HAP-1 (cell line): ENCODE data around the gene MADD.

Experiments used
- DNase-seq, 2 experiments: peaks; one replicate each; pipeline ENCODE4 v3.0.0-alpha.2; 2016 to 2020; ENCODE audit warnings: low spot score in 2 of 2
- H3K27me3 ChIP-seq: fragments of 250-450 bp; sonication (Bioruptor Pico); 2 replicates; pipeline ENCODE4 v1.5.1; 2020; ENCODE audit warnings: low read depth, mild to moderate bottlenecking, moderate library complexity
- H3K36me3 ChIP-seq: fragments of 250-450 bp; sonication (Bioruptor Pico); replicated peaks from 2 replicates; pipeline ENCODE4 v1.5.1; 2020; ENCODE audit warnings: mild to moderate bottlenecking
- H3K4me1 ChIP-seq: fragments of 250-450 bp; sonication (Bioruptor Pico); 2 replicates; pipeline ENCODE4 v1.5.1; 2020; ENCODE audit warnings: mild to moderate bottlenecking
- H3K4me3 ChIP-seq: fragments of 250-450 bp; sonication (Bioruptor Pico); 2 replicates; pipeline ENCODE4 v1.5.1; 2020; ENCODE audit warnings: mild to moderate bottlenecking, moderate library complexity
- H3K9me3 ChIP-seq: fragments of 250-450 bp; sonication (Bioruptor Pico); 2 replicates; pipeline ENCODE4 v1.5.1; 2020; ENCODE audit warnings: mild to moderate bottlenecking, moderate library complexity
- in situ Hi-C: fragments of 300-500 bp; cut with MboI; formaldehyde crosslinking; loops from 3 replicates; pipeline ENCODE4 v1.14.3; 2020; ENCODE audit warnings: low sequenced_read_pairs, inconsistent platforms, mixed read lengths

The MADD gene

GRCh38 chr11:47244448-47245350 lies 25.2 kb upstream of the MADD start:
- Histone ChIP-seq H3K27me3 (no peaks in the 10 kb centered on the region), H3K4me3 (no peak overlapping the region), H3K9me3 (no peaks in the 10 kb centered on the region), H3K36me3 (peaks cover 62% of the 10 kb centered on the region), H3K4me1 (peaks cover 11% of the 10 kb centered on the region)
- in situ Hi-C loops, result no loop called here
- DNase-seq, result no peak

GRCh38 chr11:47245611-47246357 lies 24.1 kb upstream of the MADD start:
- Histone ChIP-seq H3K4me3 (no peak overlapping the region), H3K9me3 (no peaks in the 10 kb centered on the region), H3K36me3 (peaks cover 51% of the 10 kb centered on the region), H3K27me3 (no peaks in the 10 kb centered on the region), H3K4me1 (peaks cover 11% of the 10 kb centered on the region)
- in situ Hi-C loops, result no loop called here
- no peak for DNase-seq

DNA sequence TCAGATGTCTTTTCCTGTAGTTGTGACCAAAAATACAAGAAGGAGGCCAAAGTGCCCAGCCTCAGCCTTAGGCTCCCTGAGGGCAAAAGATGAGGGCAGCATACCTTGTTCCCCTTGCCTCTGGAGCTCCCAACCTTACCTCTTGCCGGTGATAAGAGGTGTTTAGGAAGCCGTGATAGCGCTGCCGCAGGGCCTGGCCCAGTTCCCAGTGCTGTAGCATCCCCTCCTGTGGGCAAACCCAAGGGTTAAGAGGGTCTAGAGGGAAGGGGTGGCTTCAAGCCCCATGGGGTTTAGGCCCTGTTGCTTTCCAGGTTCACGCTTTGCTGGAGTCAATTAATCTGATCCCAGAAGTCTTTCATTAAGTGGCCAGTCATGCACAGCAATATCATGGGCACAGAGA lies 22.4 kb upstream of the MADD start:
- H3K4me3 ChIP-seq, result peak overlapping the region; percentile 91

DNA sequence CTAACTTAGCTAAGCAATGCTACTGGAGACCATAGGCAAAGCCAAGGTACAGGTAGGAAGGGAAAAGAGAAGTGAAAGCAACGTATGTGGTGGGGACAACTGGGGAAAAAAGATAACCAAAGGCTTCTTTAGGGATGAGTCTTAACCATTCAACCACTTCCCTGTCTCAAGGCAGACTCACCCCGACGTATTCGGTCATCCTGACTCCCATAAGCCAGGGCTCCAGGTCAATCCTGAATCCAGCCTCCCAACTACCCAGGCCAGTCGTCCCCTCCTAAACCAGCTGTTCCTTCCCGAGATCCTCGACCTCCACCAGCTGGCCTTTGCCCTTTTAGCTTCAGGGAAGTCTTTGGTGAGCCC lies 21.6 kb upstream of the MADD start:
- DNase-seq, result no peak
- H3K9me3 ChIP-seq, result no peaks in the 10 kb centered on the region
- in situ Hi-C loops, result no loop called here
- H3K36me3 ChIP-seq, result peaks cover 31% of the 10 kb centered on the region
- peaks cover 11% of the 10 kb centered on the region for H3K4me1 ChIP-seq
- H3K4me3 ChIP-seq, result peak overlapping the region; percentile 91
- H3K27me3 ChIP-seq, result no peaks in the 10 kb centered on the region

More for the DNA sequence above, 22.4 kb upstream of the MADD start:
- Histone ChIP-seq H3K27me3 (no peaks in the 10 kb centered on the region), H3K36me3 (peaks cover 36% of the 10 kb centered on the region), H3K4me1 (peaks cover 11% of the 10 kb centered on the region), H3K9me3 (no peaks in the 10 kb centered on the region)
- in situ Hi-C loops, result no loop called here
- no peak for DNase-seq

DNA sequence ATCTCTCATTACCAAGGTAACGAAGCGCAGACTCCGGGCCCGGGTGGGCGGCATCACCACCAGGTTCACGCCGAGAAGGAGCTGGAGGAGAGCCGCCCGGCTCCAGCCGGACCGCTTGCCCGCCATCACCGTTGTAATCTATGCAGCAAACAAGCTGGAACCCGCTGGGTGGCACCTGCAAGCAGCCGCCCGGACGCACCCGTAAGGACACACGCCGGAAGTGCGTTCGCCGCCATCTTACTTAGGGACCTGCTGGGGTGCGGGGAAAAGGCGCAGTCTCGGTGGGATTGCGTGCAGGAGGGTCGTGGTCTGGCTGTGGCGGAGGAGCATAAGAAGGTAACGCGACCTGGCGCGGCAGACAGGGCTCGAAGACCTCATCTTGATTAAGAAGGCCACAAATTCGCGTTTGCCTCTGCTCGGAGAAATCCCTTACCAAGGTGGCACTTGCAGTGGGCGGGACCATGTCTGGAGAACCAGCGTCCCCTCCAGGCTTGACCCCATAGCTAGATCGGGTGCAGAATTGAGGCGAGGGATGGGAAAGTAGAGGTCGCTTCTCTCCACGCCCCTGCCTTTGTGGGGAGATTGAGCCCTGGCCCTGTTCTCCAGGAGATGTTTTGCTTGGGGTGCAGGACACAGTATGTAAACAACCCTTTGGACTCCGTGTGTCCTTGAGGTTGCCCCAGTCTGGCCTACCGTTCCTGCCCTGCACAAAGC lies 21.1 kb upstream of the MADD start, which contains the start of gene ACP2:
Gene ACP2, minus strand, starts transcription at position 151 of the 714 bp plus-strand sequence. Its CDS starts 25 bp downstream, at position 126.
- peak; percentile 86 to 93 for DNase-seq
- H3K4me1 ChIP-seq, result peaks cover 11% of the 10 kb centered on the region
- H3K36me3 ChIP-seq, result peaks cover 30% of the 10 kb centered on the region
- peak within 1 kb of the TSS; percentile 91 for H3K4me3 ChIP-seq
- H3K9me3 ChIP-seq, result no peaks in the 10 kb centered on the region
- in situ Hi-C loops, result no loop called here
- no peaks in the 10 kb centered on the region for H3K27me3 ChIP-seq

GRCh38 chr11:47249378-47249715 lies 20.6 kb upstream of the MADD start:
- H3K4me1 ChIP-seq, result peaks cover 11% of the 10 kb centered on the region
- H3K36me3 ChIP-seq, result peaks cover 27% of the 10 kb centered on the region
- in situ Hi-C loops, result no loop called here
- H3K9me3 ChIP-seq, result no peaks in the 10 kb centered on the region
- no peak for DNase-seq
- H3K27me3 ChIP-seq, result no peaks in the 10 kb centered on the region
- H3K4me3 ChIP-seq, result peak overlapping the region; percentile 91

DNA sequence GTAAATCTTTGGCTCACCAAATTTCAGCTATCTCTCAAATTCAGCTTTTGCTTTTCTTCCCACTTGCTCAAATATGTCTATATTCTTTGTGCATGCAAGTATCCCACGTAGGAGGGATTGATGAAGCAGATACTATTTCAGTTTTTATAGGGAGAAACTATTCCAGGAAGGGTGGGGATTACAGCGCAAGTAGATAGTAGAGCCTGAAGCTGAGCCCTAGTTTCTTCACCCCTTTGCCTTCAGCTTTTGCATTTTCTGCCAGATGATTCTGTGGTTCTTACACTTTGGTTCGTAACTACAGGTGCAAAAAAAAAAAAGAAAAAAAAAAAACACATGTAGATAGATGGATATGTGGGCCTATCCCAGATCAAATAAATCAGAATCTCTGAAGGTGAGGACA lies 18.2 kb upstream of the MADD start:
- DNase-seq, result no peak
- in situ Hi-C loops, result no loop called here
- Histone ChIP-seq H3K27me3 (no peaks in the 10 kb centered on the region), H3K4me1 (peaks cover 11% of the 10 kb centered on the region), H3K9me3 (no peaks in the 10 kb centered on the region), H3K4me3 (no peak overlapping the region), H3K36me3 (peaks cover 8% of the 10 kb centered on the region)

GRCh38 chr11:47253660-47254059 lies 16.3 kb upstream of the MADD start:
- in situ Hi-C loops, result no loop called here
- H3K4me3 ChIP-seq, result no peak overlapping the region
- H3K36me3 ChIP-seq, result no peaks in the 10 kb centered on the region

GRCh38 chr11:47254386-47254785 lies 15.5 kb upstream of the MADD start:
- no peak for DNase-seq
- in situ Hi-C loops, result no loop called here

More at GRCh38 chr11:47253660-47254059, 16.3 kb upstream of the MADD start:
- no peak for DNase-seq
- Histone ChIP-seq H3K9me3 (no peaks in the 10 kb centered on the region), H3K27me3 (no peaks in the 10 kb centered on the region), H3K4me1 (peaks cover 4% of the 10 kb centered on the region)

GRCh38 chr11:47256374-47256773 lies 13.6 kb upstream of the MADD start:
- in situ Hi-C loops, result no loop called here
- DNase-seq, result no peak
- no peaks in the 10 kb centered on the region for H3K27me3 ChIP-seq
- H3K36me3 ChIP-seq, result no peaks in the 10 kb centered on the region
- H3K4me1 ChIP-seq, result no peaks in the 10 kb centered on the region
- no peaks in the 10 kb centered on the region for H3K9me3 ChIP-seq
- no peak overlapping the region for H3K4me3 ChIP-seq

More at GRCh38 chr11:47254386-47254785, 15.5 kb upstream of the MADD start:
- Histone ChIP-seq H3K4me3 (no peak overlapping the region), H3K36me3 (no peaks in the 10 kb centered on the region), H3K9me3 (no peaks in the 10 kb centered on the region), H3K27me3 (no peaks in the 10 kb centered on the region), H3K4me1 (peaks cover 2% of the 10 kb centered on the region)

DNA sequence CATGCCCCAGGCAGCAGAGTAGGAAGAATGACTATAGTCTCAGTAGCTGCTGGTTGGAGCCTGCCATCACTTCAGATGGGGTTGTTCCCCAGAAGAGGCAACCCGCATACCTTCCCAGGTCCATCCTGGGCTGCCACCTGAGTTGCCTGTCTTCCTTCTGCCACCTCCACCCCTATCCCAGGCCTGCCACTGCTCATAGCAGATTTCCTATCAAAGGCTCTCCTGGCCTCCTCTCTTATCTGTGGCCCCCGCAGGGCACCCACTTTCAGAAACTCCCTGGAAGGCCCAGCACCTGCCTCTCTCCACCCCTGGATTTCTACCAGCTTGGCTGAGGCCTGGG lies 12.8 kb upstream of the MADD start:
- Histone ChIP-seq H3K36me3 (no peaks in the 10 kb centered on the region; the same call in 1 of the 2 replicates), H3K4me1 (no peaks in the 10 kb centered on the region), H3K27me3 (no peaks in the 10 kb centered on the region), H3K9me3 (no peaks in the 10 kb centered on the region), H3K4me3 (no peak overlapping the region)
- in situ Hi-C loops, result no loop called here
- DNase-seq, result no peak

DNA sequence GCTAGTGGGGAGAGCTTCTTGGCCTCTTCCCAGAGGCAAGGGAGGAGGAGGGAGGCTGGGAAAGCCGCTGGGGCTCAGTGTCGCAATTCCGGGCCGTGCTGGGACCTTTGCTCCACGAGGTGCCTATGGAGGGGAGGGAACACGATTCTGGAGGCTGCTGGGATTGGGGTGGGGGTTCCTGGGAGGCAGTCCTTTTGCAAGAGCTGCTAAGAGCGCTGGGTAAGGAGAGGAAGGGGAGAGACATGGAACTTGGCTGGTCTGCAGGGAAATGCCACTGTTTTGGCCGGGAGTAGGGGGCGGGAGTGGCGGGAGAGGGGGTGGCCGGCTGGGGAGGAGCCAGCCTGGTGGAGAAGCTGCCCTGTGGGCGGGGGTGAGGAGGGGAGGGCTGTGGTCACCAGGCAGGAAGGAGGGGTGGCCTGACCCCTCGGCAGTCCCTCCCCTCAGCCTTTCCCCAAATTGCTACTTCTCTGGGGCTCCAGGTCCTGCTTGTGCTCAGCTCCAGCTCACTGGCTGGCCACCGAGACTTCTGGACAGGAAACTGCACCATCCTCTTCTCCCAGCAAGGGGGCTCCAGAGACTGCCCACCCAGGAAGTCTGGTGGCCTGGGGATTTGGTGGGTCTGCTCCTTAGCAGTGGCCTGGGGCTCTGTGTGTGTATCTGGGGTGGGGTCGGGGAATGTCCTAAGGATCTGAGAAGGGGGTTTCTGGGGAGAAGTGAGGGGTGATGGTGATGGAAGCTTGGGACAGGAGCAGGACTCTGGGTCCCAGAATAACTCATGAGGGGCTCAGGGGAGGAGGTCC lies 12.2 kb upstream of the MADD start, which contains the start of gene NR1H3:
Gene NR1H3, plus strand, starts transcription at position 480 of the 800 bp plus-strand sequence. CDS start 1,221 bp downstream, outside the sequence.
- Histone ChIP-seq H3K9me3 (no peaks in the 10 kb centered on the region), H3K36me3 (no peaks in the 10 kb centered on the region; the same call in 1 of the 2 replicates), H3K4me1 (no peaks in the 10 kb centered on the region), H3K4me3 (no peak within 1 kb of the TSS), H3K27me3 (no peaks in the 10 kb centered on the region)
- DNase-seq, result peak; percentile 23 to 56
- in situ Hi-C loops, result no loop called here

GRCh38 chr11:47258317-47258902 lies 11.5 kb upstream of the MADD start:
- Histone ChIP-seq H3K36me3 (no peaks in the 10 kb centered on the region; the same call in 1 of the 2 replicates), H3K4me1 (no peaks in the 10 kb centered on the region), H3K4me3 (no peak overlapping the region), H3K27me3 (no peaks in the 10 kb centered on the region), H3K9me3 (no peaks in the 10 kb centered on the region)
- DNase-seq, result no peak
- in situ Hi-C loops, result no loop called here
